Activated T-cell treated with anti-CD3 and anti-CD28 coated beads for 1 hour (primary cell): ENCODE results near the gene ADGRE2.

Experiments used
- DNase-seq: peaks from one replicate; pipeline ENCODE4 v3.0.0-alpha.2; 2020; ENCODE audit warnings: low read depth

Gene ADGRE2

DNA sequence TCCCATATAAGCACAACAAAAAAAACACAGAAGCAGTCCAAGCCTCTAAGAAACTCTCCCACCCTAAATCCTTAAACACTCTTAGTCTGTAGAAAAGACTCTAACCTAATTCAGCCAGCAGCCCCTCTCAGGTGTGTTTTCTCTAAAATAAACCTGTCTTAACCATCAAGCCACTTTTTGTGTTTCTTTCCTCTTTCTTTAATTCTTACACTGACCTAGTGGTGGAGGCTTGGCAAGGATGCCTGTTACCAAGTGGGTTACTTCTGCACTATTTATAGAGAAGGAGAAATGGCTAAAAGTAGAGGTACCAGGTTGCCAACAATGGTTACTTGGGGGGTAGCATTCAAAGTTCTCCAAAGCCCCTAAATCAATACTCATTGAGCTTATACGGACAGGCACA is 44.8 kb downstream of the ADGRE2 start:
- DNase-seq, result no peak

DNA sequence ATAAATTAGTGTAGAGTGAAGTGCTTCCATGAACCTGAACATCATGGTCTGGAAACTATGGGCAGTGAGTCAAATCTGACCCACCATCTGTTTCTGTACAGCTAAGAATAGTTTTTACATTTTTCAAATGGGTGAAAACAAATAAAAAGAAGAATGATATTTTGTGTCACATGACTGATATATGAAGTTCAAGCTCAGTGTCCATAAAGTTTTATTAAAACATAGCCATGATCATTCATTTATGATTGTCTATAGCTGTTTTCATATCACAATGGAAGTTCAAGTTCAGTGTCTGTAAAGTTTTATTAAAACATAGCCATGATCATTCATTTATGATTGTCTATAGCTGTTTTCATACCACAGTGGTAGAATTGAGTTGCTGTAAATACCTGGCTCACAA is 45.9 kb downstream of the ADGRE2 start:
- DNase-seq, result no peak

DNA sequence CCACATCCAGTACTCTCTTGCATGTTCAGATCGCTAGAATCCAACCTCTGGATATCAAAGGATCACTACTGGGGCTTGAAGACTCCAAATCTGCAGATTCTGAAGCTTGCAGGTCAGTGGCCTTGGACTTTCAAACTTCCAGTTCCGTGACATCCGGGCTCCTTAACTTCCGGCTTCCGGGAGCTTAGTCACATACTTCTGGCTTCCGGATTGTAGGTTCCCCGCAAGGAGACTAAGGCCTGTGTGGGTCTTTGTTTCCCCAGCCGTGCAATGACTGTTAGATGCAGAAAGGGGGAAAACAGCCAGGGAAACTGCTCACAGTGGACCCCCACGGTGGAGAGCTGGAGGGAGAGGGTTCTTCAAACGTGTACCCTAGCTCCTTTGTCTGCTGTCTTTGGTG is 47.2 kb downstream of the ADGRE2 start:
- DNase-seq, result no peak

DNA sequence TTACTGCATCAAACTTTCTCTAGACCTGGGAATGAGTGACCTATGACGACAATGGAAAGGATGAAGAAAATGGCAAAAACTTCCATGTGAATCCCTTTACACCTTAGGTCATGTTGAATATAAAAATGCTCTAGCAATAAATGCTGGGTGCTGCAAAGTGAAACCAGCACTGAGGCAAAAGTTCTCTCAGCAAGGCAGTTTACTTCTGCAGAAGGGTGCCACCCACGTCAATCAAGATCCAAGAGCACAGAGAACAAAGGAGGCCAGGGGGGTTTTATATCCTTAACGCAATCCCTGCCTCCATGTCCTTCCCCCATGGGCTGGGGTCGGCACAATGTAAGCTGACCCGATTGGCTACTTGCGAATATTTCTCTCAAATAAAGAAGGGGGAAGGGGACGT is 49.8 kb downstream of the ADGRE2 start:
- no peak for DNase-seq

DNA sequence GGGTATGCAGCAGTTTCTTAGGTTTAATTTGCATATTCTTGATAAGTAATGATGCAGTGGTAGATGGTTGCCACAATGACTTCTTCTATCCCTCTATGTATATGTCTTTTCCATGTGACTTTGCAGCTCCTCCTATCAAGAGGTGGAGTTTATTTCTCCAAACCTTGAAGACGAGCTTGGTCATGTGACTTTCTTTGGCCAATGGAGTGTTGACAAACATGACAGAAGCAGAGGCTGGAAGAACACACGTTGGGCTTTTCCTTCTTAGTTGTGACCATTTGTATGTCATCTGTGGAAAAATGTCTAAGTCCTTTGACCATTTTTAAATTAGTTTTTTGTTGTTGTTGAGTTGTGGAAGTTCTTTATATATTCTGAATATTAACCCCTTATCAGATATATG is 56.2 kb downstream of the ADGRE2 start:
- DNase-seq, result no peak

DNA sequence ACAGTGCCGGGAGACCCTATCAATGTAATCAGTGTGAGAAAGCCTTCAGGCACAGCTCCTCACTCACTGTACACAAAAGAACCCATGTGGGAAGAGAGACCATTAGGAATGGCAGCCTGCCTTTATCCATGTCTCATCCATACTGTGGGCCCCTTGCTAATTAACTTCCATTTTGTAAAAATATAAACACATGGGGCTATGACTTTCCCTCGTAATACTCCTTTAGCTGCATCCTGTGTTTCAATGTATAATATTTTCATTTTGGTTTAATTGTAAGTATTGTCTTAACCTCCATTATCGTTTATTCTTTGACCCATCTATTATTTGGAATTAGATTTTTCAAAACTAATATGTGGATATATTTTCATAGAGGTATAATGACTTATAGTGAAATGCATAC is 59.2 kb downstream of the ADGRE2 start:
- no peak for DNase-seq

DNA sequence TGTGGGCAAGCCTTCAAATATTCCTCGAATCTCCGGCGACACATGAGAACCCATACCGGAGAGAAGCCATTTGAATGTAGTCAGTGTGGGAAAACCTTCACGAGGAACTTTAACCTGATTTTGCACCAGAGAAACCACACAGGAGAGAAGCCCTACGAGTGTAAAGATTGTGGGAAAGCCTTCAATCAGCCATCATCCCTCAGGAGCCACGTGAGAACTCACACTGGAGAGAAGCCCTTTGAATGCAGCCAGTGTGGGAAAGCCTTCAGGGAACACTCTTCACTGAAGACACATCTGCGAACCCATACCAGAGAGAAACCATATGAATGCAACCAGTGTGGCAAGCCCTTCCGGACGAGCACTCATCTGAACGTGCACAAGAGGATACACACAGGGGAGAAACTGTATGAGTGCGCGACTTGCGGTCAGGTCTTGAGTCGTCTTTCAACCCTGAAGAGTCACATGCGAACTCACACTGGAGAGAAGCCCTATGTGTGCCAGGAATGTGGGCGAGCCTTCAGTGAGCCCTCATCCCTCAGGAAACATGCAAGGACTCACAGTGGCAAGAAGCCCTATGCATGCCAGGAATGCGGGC is 59.7 kb downstream of the ADGRE2 start:
- no peak for DNase-seq

DNA sequence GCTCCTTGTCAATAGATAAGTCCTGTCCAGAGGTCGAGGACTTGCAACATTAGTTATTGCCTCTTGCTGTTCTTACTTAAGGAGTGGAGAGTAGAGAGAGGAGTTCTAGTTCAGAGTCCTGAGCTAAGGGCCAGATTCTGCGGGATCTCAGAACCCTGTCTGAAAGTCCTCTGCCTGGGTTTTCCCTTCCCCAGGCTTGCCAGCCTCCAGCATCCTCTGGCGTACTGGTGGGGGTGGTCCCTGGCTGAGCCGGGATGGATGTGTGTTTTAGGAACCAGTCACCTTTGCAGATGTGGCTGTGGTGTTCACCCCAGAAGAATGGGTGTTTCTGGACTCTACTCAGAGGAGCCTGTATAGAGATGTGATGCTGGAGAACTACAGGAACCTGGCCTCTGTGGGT is 62.5 kb downstream of the ADGRE2 start:
- no peak for DNase-seq

DNA sequence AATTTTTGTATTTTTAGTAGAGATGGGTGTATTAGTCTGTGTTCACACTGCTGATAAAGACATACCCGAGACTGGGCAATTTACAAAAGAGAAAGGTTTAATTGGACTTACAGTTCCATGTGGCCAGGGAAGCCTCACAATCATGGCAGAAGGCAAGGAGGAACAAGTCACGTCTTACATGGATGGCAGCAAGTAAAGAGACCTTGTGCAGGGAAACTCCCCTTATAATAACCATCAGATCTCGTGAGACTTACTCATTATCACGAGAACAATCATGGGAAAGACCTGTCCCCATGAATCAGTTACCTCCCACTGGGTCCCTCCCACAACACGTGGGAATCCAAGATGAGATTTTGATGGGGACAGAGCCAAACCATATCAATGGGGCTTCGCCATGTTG is 73.9 kb downstream of the ADGRE2 start:
- DNase-seq, result no peak

DNA sequence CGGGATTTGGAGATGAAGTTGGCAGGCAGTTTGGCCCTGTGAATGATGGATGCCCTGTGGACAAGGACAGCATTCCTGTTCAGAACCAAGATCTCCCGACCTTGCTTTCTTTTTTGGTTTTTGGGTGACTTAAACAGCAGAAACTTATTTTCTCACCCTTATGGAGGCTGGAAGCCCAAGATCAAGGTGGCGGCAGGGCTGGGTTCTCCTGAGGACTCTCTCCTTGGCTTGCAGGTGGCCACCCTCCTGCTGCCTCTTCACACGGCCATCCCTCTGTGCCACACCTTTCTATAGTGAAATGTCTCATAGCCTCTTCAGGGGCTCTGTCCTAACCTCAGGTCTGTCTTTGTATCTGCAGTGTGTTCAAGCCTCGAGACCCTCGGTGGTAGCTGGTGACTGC is 74.5 kb downstream of the ADGRE2 start:
- no peak for DNase-seq

DNA sequence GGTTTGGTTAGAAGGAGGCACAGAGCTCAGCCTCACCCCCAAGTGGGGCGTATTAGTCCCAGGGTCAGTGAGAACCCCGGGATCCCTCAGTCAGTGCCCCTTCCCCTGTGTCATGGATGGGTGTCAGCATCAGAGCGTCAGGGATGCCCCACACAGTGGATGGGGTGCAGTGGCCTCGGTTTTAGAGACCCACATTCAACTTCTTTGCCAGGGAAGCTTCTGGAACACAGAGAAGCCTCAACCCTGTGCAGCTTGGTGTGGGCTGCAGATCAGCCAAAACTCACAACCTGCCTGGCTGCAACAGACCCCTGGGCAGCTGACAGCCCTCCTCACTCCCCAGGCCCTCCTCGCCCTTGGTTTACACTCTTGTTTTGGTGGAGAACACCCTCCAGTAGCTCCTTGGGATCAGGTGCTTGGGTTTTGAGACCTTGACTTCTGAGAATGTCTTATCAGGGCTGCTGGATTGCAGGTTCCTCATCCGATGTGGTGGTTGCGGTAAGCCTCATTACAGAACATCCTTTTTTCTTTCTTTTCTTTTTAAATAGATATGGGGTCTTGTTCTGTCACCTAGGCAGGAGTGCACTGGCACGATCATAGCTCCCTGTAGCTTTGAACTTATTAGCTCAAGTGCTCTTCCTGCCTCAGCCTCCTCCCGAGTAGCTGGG is 77.5 kb downstream of the ADGRE2 start:
- no peak for DNase-seq

DNA sequence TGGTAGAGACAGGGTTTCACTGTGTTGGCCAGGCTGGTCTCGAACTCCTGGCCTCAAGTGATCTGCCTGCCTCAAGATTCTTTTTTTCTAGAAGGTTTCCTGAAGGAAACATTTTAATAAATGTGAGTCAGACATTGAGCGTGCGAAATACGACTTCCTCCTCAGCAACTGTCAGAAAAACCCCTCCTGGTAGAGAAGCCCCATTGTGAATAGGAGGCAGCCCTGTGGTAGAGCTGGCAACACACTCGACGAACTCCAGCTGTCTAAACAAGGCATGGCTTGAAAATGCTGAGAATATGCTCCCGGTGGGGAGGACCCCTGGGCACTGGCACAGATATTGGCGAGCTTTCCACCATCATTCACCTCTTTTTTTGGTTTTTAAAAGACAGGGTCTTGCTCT is 78.7 kb downstream of the ADGRE2 start:
- no peak for DNase-seq

DNA sequence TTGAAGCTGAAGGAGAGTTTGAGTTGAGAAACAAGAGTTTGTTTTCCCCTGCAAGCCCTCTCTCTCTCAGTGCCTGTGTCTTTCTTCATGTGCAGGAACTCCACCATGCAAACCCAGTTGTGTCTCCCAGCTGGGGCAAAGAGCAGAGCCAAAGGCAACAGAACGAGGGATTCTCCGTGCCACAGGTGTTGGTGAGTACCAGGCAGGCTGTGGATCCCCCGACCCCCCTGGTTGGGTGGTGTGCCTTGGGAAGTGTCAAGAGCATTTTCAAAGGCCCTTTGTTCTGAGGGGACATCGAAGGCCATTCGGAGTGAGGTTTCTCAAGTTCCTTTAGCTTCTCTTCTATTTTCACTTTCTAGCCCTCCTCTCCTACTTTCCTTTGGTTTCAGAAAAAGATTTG is 82.9 kb downstream of the ADGRE2 start:
- DNase-seq, result no peak

DNA sequence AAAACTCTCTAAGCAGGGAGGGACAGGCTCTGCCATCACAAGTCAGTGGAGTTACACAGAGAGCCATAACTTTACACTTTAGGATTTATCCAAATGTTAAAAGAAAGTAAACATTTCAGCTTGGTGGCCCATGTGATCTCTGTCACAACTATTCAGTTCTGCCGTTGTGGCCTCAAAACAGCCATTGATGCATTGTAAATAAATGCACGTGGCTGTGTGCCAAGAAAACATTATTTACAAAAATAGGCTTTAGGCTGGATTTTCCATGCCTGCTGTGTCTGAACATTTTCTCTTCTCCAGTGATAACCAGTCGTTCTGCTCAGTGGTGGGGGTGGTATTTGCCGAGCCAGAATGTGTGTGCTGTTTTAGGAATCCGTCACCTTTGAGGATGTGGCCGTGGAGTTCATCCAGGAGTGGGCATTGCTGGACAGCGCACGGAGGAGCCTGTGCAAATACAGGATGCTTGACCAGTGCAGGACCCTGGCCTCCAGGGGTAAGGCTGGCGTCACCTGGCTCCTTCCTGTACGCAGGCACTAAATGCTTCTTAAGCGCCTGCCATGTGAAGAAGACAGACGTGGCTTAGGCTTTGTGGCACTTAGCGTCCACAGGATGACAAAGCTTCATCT is 83.6 kb downstream of the ADGRE2 start:
- DNase-seq, result no peak

DNA sequence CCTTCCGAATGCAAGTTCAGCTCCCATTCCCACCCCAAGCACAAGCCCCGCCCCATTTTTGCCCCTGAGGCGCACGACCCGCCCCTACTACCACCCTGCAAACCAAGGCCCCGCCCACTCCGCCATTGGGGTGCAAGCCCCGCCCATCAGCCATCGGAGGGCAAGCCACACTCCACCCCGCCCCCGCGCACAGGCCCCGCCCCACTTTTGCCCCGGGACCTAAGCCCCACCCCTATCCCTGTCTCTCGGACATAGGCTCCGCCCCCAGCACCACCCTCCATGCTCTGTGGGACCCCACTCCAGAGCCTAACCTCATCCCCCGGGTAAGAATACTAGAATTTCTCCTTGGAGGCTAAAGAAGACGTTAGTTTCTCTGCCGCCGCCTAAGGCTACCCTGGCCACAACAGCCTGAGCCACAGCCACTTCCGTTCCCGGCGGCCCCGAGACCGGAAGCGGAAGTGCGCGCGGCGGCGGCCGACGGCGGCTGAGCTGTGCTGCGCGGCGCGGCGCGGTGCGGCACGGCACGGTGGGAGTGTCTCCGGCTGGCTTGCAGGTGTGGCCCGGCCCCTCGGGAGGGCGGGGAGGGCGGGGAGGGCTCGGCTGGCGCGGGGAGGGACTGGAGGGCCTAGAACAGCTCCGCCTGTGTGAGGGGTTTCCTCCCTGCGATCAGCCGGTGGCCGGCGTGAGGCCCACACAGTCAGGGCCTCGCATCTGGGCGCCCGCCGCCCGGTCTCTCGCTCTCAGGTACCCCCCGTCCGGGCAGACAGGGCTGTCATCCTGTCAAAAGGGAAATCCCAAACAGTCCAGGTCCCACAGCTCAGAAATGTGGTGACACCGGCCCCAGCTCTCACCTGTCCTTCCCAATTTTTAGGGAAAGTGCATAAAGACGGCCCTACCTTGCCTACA is 88.5 kb downstream of the ADGRE2 start, which contains the start of gene ZNF333:
ZNF333 (plus strand) TSS at position 451 of the 906 bp plus-strand sequence. CDS start 3,444 bp downstream, outside the sequence.
- peak; percentile 99 for DNase-seq

DNA sequence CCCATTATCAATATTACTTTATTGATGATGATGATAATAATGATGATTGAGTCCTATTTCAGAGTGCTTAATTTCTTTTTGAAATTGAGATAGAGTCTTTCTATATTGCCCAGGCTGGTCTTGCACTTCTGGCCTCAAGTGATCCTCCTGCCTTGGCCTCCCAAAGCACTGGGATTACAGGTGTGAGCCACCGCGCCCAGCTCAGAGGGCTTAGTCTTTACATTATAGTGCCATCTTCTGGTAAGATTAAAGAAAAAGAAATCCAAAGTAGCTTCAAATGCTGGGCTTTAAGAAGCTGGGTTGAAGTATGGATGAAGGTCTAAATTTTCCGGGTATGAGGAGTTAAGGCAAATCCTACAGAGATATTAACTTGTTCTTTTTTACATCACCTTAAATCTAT is 91.9 kb downstream of the ADGRE2 start:
- no peak for DNase-seq

DNA sequence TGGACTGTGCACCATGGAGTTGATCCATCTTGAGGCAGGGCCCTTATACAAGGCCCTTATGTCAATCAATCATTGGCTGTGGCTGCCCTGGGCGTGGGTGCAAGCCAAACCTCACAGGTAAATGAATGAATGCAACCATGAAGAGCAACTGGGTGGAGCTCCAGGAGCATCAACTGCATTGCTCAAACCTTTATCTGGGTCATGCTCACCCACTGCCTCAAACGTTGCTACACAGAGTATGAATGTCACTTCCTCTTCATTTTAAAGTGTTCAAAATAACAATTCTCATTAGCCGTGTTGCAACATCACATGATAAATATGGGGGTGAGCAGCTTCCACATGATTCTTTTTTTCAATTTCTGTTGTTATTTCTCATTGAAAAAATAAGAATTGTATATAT is 94.9 kb downstream of the ADGRE2 start:
- DNase-seq, result no peak
